Brain pericyte (primary cell): ENCODE measurements around the gene SGCG.

Experiments
- DNase-seq: peaks from one replicate; pipeline ENCODE4 v3.0.0-alpha.2; 2012; ENCODE audit warnings: low read depth, low spot score

The SGCG gene

DNA sequence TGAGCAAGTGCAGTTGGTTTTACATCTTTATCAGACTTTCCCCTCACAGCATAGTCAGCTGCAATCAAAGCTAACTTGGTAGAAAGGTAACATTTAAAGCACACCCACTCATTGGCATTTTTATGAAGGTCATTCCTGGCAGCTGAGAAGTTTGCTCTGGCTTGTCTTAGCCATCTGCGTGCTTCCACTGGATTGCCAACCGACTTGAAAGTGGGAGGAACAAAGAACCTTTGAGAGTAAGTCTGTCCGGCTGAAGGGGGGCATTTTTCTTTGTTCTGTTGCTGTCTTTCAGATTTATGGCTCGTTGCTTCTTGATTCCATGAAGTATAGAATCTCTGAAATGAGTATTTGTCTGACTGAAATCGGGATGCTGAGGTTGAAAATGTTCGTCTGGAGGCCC is 149.6 kb downstream of the SGCG start:
- DNase-seq = no peak

DNA sequence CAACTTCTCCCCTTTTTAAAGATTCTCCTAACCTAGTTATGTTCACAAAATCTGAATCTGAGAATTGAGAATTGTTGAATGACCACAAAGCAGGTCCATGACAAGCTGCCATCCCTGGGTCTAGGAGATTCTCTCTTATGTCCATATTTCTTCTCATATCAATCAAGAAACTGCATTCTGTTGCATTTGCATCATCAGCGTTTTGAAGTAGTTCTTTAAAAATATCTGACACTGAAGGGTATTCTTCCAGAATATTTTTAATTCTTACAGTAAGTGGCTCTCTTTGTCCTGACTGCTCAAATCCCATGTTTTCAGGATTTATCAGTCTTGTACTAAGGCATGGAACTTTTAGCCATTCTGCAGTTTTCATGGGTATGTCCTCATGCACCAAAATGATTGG is 158.4 kb downstream of the SGCG start:
- no peak for DNase-seq

DNA sequence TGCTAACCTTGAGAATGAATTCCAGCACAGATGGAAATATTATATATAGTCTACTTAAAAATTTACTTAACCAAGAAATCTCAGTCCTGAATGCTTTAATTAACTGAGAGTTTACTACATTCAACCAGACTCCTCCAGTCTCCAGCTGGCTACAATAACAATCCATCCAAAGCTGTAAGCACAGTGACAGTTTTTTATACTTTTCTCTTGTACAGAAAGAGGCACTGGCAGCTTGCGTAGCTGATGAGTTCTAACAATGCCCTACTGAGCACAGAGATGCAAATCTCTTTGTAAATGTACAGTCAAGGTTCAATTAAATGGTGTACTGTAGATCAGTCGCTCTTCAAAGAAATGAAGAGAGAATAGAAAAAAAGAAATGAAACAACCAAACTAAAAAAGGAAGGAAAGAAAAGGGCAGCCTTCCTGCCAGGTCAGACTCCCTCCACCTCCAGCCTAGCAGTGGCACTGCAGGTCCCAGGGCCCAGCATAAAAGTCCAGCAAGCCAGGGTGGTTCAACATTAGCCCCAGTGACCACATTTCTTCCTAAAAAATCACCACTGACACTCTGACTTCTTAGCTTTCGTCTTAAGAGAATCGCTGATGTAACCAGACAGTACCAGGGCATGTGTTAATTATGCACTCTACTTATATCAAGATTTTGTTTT is 164.3 kb downstream of the SGCG start:
- no peak for DNase-seq

DNA sequence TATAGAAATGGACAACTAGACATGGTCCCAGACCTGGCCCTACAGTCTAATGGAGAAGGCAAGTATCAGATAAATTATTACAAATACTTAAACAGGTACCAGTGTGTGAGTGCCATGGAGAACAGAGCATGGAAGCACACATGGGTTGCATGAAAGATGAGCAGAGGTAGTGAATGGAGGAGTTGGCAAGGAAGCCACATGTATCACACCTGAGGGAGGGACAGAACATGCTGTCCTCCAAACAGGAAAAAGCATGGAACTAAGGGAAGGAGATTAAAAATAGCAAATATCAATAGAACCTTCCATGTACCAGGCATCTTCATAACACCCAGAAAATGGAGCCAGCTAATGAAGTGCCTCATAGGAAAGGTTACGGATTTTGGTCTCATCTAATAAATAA is 166.8 kb downstream of the SGCG start:
- DNase-seq = no peak

DNA sequence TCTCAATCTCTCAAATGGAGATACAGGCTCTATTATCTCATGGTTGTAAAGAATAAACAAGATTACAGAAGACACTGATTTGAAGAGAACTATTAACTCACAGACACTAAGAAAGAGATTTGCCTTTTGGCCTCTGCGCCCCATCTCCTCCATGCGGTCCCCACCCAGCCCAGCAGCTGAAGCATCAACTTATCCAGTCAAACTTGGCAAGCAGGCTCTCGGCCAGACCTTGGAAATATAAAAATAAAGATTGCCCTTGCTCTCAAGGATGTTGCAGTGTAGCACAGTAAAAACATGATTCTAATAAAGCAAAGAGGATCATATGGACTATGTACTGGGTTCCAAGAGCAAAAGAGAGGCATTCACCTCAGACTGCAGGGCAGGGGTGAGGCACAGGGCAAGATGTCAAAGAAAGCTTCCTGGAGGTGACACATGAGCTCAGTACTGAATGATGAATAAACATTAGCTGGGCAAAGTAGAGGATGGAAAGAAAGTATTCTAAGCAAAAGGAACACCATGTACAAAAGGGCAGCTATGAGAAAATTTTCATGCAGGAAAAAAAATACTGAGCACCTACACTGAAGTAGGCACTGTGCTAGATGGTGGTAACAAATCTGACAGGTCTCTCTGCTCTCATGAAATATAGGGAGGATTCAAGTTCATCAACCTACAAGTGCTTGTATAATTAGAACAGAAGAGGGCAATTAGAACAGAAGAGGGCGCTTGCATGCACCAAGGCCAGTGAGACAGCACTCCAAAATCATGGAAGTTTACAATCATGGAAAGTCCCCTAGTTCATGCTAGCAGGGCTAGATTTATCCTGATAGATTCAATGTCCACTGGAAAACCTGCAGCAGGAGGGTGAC is 167.7 kb downstream of the SGCG start:
- no peak for DNase-seq

DNA sequence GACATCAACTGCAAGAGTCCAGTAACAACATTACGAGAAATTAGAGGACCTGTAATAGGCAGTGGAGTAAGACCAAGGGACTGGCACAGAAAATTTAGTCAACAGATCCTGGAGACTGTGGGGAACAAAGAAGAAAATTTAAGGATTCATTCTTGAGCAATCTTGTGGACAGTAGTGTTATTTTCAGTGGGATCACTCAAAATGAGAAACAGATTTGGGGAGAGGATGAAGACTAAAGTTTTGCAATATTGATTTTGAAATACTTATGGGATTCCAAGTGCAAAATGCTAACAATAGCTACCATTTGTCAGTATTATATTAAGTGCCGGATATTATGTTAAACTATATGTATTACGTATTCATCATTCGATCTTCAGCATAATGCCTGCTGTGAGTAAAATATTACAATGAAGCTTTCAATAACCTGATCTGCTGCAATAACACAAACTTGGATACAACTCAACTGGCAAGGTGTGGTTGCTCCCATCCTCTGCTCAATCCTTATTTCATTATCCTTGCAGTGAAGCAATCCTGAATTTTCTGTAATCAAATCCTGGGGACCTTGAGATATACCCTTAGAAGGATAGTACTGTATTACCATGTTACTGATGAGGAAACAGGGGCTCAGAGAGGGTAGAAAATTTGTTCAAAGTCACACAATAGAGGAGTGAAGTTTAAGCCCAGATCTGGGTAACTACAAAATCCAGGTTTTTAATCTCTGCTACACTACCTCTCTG is 168.6 kb downstream of the SGCG start:
- DNase-seq = no peak

DNA sequence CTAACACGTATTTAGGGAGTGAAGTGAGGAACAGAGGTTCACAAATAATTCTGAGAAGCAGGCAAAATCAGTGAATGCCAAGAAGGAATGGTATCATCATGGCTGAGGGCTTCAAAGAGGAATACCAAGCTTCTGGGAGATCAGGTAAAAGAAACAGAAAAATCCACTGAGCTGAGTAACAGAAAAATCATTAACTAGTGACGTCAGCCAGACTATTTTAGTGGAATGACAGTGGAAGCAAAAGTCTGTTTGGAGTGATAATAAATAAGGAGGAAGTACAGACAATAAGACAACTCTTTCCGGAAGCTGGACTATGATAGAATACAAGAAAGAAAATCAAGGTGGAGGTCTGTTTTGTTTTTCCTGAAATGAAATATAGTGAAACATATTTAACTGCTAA is 169.2 kb downstream of the SGCG start:
- no peak for DNase-seq

DNA sequence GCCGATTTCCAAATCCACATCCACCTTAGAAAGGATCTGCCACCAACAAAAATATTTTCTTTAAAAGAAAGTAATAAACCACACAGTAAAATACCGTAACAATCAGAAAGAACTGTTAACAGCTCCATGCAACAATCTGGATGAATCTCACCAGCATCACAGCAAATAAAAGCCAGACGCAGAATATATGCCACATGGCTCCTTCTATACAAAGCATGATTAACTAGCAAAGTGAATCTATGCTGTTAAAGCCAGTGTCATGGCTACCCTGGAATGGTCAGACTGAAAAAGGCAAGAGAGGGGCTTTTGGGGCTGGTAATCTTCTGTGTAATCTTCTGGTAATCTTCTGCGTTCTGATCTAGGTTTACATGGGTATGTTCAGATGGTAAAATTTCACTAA is 171.4 kb downstream of the SGCG start:
- no peak for DNase-seq

DNA sequence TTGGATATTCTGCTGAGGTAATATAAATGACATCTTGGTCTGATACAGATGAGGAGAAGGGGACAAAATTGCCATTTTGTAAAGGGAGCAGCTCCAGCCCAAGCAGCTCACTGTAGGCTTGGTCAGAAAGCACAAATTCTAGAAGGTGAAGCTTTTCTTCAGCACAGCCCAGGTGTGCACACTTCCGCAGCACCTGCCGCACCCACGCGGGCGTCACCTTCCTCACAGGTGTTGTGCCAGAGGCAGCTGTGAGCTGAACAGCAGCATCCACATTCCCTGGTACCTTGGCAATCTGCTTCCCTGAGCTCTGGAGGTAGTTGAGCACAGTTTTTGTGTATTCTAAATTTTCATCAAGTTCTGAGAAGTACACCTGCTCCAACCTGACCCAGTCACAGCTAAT is 173.7 kb downstream of the SGCG start:
- DNase-seq = no peak

DNA sequence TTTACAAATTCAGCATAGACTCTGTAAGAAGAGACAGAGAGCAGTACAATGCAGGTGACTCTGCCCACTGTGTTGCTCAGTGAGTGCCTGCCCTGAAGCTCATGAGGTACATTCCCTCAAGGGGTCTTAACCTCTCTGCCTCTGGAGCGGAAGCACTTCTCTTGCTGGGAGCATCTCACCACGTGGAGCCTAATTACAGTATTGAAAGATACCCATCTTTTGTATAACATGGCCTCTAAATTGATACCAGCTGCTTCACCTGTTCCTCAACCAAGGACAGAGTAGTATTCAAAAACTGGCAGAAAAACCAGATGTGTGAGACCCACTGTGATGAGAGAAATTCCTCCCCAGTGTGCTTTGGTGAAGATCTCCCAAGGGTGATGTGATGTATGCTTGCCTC is 175.6 kb downstream of the SGCG start:
- no peak for DNase-seq

DNA sequence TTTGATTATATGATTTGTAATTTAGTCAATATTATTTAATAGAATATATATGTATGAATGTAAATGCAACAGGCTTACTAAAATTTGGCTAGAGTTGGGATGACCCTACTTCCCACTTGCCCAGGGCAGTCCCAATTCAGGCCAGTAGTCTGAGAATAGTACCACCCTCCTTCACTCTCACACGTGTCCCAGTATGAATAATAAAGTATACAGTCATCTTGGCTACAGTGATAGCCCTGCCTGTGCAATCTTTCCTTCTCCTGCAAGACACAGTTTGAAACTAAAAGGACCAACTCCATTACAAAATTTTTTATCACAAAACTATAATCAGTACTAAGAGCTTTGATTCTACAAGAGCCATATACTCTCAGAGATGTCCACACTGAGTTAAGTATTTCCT is 176.6 kb downstream of the SGCG start:
- DNase-seq = no peak

DNA sequence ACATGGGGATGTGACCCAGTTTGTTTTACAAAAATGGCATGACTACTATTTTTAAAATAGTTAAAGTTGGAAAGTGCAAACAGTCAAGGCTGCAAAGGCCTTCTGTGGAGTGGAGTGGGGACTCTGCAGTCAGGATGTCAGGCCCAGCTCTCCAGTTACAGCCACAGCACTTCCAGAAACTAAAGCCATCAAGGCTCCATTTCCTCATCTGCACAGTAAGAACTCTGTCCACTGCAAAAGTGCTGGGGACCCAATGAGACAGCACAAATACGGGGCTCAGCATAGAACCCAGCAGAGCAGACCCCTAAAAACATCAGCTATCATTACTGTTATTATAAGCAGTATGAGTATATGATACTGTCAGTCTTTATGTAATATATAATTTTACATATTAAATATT is 179.1 kb downstream of the SGCG start:
- DNase-seq = no peak

DNA sequence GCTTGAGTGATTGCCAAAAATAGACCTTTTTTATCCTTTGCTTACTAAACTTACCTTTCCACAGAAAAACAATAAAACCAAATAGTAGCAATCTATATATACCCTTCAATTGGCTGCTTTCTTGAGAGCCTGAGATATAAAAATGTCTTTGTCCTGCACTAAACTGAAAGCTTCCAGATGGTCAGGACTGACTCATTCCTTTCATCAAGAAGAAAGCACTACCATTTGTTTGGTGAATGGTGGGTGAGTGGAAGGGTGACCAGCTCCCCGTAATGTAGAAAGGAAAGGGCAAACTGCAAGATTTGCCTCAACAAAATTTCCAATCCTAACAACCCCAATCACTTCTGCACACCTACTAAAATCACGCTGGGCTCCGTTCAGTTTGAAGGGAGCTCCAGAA is 184.9 kb downstream of the SGCG start:
- DNase-seq = no peak

DNA sequence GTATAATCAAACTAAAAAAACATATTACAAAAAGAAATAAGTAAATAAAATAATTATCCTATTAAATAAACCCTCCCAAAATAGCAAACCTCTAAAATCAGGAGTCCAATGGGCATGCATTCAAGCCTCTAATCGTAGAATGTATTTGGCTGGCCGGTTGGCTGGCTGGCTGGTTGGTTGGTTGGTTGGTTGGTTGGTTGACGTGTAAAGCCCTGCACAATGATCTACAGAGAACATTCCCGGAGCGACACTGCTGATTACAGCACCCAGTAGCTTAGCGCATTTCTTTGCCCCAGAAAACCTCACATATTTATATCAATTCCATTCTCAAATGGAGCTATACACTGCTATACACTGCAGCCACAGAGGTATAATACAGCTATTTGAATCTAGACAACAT is 187.1 kb downstream of the SGCG start:
- DNase-seq = no peak

DNA sequence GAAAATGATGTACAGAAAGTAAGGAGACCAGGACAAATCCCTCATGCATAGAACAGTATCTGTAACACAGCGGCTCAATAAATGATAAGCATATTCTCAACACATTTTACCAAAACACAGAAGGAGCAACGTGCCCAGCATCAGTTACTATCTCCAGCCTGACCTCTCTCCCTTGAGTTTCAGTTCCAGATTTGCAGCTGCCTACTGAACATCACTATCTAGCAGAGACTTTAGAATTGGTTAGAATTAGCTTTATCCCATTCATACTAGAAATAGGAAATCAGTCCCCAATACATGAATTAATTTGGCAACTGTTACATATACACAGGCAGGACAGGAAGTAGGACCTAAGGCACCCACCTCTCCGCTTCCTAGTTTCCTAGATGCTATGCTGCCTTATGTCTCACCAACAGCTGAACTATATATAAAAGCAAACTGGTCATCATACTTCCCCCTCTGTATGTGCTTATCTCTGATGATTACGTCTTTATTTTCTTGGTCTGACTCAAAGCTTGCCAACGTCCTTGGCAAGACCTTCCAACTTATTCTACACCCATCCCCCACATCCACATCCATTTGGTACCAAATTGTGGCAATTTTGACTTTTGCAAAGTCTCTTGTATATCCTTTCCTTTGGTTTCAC is 191.6 kb downstream of the SGCG start:
- DNase-seq = no peak
